Thoracic aorta (tissue), 2 donors: Measurements from ENCODE around the gene ATAT1. TPM values are rescaled to one million over a fixed set of nuclear protein-coding genes. Genes with fewer than 3 reads are reported as not detected.
"Not testable (repeated sequence)": the region's sequence is repeated elsewhere in the genome, so short reads cannot be mapped to it uniquely, and the experiment has no call there.

Source experiments
- ATAC-seq: fragments of 150-250 bp; one replicate; pipeline ENCODE4 v1.8.0; 2017; ENCODE audit warnings: low read depth; ENCODE audit not compliant: insufficient number of reproducible peaks, low FRiP score
- DNase-seq: peaks from one replicate; pipeline ENCODE4 v3.0.0-alpha.2; 2020; ENCODE audit warnings: low spot score
- H3K27ac ChIP-seq, 2 donors: fragments of 200-600 bp; sonication (generic); 1 replicate in 1 of 2; 2 replicates in 1 of 2; pipeline ENCODE4 v1.5.1; 2016; ENCODE audit warnings: mild to moderate bottlenecking in 2 of 2, moderate library complexity in 2 of 2
- H3K27me3 ChIP-seq: fragments of 200-600 bp; sonication (generic); replicated peaks from 2 replicates; pipeline ENCODE4 v1.6.0; 2016; ENCODE audit warnings: mild to moderate bottlenecking; ENCODE audit not compliant: insufficient read depth
- H3K36me3 ChIP-seq: fragments of 200-600 bp; sonication (generic); one replicate; pipeline ENCODE4 v1.5.1; 2016
- H3K4me1 ChIP-seq, 2 donors: fragments of 200-600 bp; sonication (generic); 1 replicate in 1 of 2; 2 replicates in 1 of 2; pipeline versions ENCODE4 v1.5.1 to v1.6.0; 2016; ENCODE audit warnings: low read depth in 2 of 2, mild to moderate bottlenecking in 1 of 2; ENCODE audit not compliant: control insufficient read depth in 1 of 2
- H3K4me3 ChIP-seq: fragments of 200-600 bp; sonication (generic); 2 replicates; pipeline ENCODE4 v1.5.1; 2016; ENCODE audit warnings: mild to moderate bottlenecking
- H3K9me3 ChIP-seq: fragments of 200-600 bp; sonication (generic); 2 replicates; pipeline ENCODE4 v1.5.1; 2016
- total RNA-seq, 2 donors: library from RNA; depleted of rRNA; stranded (reverse); fragments of >200 nt; gene quantifications; one replicate each; pipeline versions ENCODE4 v1.1.0 to v1.2.3, GENCODE V29; 2016
- TF ChIP-seq, protein P1 (sequence below): fragments of 200-600 bp; sonication (generic); IDR thresholded peaks from one replicate; pipeline ENCODE4 v1.5.1; 2019; ENCODE audit warnings: antibody characterized with exemption

The ATAT1 gene
- total RNA-seq, 2 donors from 2014 or later = 4.1 to 12.2 TPM

GRCh38 chr6:30651143-30651542, 24.5 kb downstream of the ATAT1 start:
- H3K36me3 ChIP-seq = peaks cover 48% of the 10 kb centered on the region
- H3K4me1 ChIP-seq = peaks cover 4 to 11% of the 10 kb centered on the region in 2 donors
- no peak overlapping the region for H3K27ac ChIP-seq
- TF ChIP-seq, protein P1, sequence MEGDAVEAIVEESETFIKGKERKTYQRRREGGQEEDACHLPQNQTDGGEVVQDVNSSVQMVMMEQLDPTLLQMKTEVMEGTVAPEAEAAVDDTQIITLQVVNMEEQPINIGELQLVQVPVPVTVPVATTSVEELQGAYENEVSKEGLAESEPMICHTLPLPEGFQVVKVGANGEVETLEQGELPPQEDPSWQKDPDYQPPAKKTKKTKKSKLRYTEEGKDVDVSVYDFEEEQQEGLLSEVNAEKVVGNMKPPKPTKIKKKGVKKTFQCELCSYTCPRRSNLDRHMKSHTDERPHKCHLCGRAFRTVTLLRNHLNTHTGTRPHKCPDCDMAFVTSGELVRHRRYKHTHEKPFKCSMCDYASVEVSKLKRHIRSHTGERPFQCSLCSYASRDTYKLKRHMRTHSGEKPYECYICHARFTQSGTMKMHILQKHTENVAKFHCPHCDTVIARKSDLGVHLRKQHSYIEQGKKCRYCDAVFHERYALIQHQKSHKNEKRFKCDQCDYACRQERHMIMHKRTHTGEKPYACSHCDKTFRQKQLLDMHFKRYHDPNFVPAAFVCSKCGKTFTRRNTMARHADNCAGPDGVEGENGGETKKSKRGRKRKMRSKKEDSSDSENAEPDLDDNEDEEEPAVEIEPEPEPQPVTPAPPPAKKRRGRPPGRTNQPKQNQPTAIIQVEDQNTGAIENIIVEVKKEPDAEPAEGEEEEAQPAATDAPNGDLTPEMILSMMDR = no peak
- no peak overlapping the region for H3K4me3 ChIP-seq
- DNase-seq (no peak), ATAC-seq (no peak)
- H3K27me3 ChIP-seq = no peaks in the 10 kb centered on the region
- H3K9me3 ChIP-seq = no peaks in the 10 kb centered on the region

- H3K4me1 ChIP-seq = no peaks in the 10 kb centered on the region
- ATAC-seq (no peak), DNase-seq (no peak)
- H3K36me3 ChIP-seq = peaks cover 73% of the 10 kb centered on the region
- H3K9me3 ChIP-seq = no peaks in the 10 kb centered on the region
- no peak overlapping the region for H3K27ac ChIP-seq
- no peak overlapping the region for H3K4me3 ChIP-seq
- TF ChIP-seq, protein P1 = no peak
- no peaks in the 10 kb centered on the region for H3K27me3 ChIP-seq
Observed at GRCh38 chr6:30654798-30655742, 28.4 kb downstream of the ATAT1 start.

- H3K27ac ChIP-seq = no peak overlapping the region
- H3K36me3 ChIP-seq = peaks cover 77% of the 10 kb centered on the region
- no peaks in the 10 kb centered on the region for H3K4me1 ChIP-seq
- DNase-seq (no peak), ATAC-seq (no peak)
- TF ChIP-seq, protein P1 = no peak
- H3K27me3 ChIP-seq = no peaks in the 10 kb centered on the region
- H3K9me3 ChIP-seq = no peaks in the 10 kb centered on the region
- no peak overlapping the region for H3K4me3 ChIP-seq
Observed at GRCh38 chr6:30655743-30656094, 29.0 kb downstream of the ATAT1 start.

GRCh38 chr6:30656513-30656912, 29.8 kb downstream of the ATAT1 start:
- no peaks in the 10 kb centered on the region for H3K27me3 ChIP-seq
- H3K4me3 ChIP-seq = no peak overlapping the region
- no peak for DNase-seq
- no peak overlapping the region for H3K27ac ChIP-seq
- no peaks in the 10 kb centered on the region for H3K9me3 ChIP-seq
- no peaks in the 10 kb centered on the region for H3K4me1 ChIP-seq
- ATAC-seq = no peak
- TF ChIP-seq, protein P1 = no peak
- peaks cover 74% of the 10 kb centered on the region for H3K36me3 ChIP-seq

GRCh38 chr6:30657454-30657853, 30.8 kb downstream of the ATAT1 start:
- Histone ChIP-seq H3K36me3 (peaks cover 77% of the 10 kb centered on the region), H3K4me3 (no peak overlapping the region), H3K4me1 (no peaks in the 10 kb centered on the region), H3K27me3 (no peaks in the 10 kb centered on the region), H3K27ac (no peak overlapping the region), H3K9me3 (no peaks in the 10 kb centered on the region)
- TF ChIP-seq, protein P1 = no peak
- no peak for ATAC-seq
- no peak for DNase-seq

- peaks cover 78% of the 10 kb centered on the region for H3K36me3 ChIP-seq
- H3K9me3 ChIP-seq, H3K4me3 ChIP-seq, ATAC-seq, H3K4me1 ChIP-seq, H3K27me3 ChIP-seq, H3K27ac ChIP-seq, DNase-seq: not testable (repeated sequence)
Observed at GRCh38 chr6:30657922-30658321, 31.2 kb downstream of the ATAT1 start.
